Measurements from ENCODE around the gene PPP1R1B. TPM values are rescaled to one million over a fixed set of nuclear protein-coding genes. Genes with fewer than 3 reads are reported as not detected.

PPP1R1B gene
- total and polyA plus RNA-seq, 9 of the 15 experiments (the other 6 are each of a cell fraction or from before 2014, with no cell fraction given), result 0.07 to 0.18 (median 0.10) TPM; not detected in 4

DNA sequence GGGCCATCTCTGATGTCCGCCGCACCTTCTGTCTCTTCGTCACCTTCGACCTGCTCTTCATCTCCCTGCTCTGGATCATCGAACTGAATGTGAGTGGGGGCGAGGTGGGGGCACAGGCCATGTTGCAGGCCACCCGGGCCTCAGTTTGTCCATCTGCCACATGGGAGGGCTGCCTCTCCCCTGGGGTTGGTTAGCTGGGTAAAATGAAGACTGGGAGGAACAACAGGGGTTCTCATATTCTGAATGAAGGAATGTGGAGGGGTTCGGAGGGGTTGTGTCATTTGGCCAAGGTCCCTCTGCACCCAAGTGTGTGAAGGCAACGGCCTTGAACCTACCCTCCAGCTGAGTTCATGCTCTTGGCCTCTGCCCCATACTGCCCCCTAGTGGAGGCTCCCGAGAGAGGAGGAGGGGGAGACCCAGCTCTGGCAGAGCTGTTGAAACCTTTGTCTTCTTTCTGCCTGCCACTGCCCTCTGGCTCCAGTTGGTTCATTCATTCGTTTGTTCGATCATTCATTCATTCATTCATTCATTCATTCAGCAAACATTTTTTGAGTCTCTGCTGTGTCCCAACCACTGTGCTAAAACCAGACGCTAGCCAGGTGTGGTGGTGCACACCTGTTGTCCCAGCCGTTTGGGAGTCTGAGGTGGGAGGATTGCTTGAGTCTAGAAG is 27.0 kb downstream of the PPP1R1B start (continued):
- TF ChIP-seq, protein P1, sequence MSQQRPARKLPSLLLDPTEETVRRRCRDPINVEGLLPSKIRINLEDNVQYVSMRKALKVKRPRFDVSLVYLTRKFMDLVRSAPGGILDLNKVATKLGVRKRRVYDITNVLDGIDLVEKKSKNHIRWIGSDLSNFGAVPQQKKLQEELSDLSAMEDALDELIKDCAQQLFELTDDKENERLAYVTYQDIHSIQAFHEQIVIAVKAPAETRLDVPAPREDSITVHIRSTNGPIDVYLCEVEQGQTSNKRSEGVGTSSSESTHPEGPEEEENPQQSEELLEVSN (IDR thresholded peaks at IDR 0.05; ENCODE audit: borderline replicate concordance in 1 of 2, extremely low read depth in 1 of 2, insufficient read depth in 1 of 2, insufficient read length in 1 of 2, low read depth in 1 of 2, low read length in 1 of 2, poor library complexity in 1 of 2, severe bottlenecking in 1 of 2), result no peak
- TF ChIP-seq, protein P2, sequence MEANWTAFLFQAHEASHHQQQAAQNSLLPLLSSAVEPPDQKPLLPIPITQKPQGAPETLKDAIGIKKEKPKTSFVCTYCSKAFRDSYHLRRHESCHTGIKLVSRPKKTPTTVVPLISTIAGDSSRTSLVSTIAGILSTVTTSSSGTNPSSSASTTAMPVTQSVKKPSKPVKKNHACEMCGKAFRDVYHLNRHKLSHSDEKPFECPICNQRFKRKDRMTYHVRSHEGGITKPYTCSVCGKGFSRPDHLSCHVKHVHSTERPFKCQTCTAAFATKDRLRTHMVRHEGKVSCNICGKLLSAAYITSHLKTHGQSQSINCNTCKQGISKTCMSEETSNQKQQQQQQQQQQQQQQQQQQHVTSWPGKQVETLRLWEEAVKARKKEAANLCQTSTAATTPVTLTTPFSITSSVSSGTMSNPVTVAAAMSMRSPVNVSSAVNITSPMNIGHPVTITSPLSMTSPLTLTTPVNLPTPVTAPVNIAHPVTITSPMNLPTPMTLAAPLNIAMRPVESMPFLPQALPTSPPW (CRISPR knock-in tag; IDR thresholded peaks at IDR 0.05), result peak; percentile 66
- TF ChIP-seq RUNX1 (IDR thresholded peaks at IDR 0.05; ENCODE audit: low read depth) (no peak), MYC (IDR thresholded peaks at IDR 0.05; ENCODE audit: low read depth, low read length) (no peak), MYC (CRISPR knock-in tag; IDR thresholded peaks at IDR 0.05; ENCODE audit: borderline replicate concordance, low read depth) (no peak), ZBTB8A (IDR thresholded peaks at IDR 0.05; ENCODE audit: partially characterized antibody) (no peak), CBFA2T2 (conservative IDR thresholded peaks at IDR 0.05) (no peak), MCM3 (IDR thresholded peaks at IDR 0.05) (no peak), SRSF7 (optimal IDR thresholded peaks at IDR 0.05; ENCODE audit: low read depth, low read length) (no peak), SNRNP70 (optimal IDR thresholded peaks at IDR 0.05; ENCODE audit: low read depth, low read length) (no peak), ASH1L (IDR thresholded peaks at IDR 0.05; ENCODE audit: borderline replicate concordance, low read depth, partially characterized antibody) (no peak), NCOR1 (IDR thresholded peaks at IDR 0.05) (no peak), PYGO2 (tag; IDR thresholded peaks at IDR 0.05) (no peak)
- TF ChIP-seq, protein P3, sequence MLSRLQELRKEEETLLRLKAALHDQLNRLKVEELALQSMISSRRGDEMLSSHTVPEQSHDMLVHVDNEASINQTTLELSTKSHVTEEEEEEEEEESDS (CRISPR knock-in tag; IDR thresholded peaks at IDR 0.05), result no peak
- TF ChIP-seq, protein P4, sequence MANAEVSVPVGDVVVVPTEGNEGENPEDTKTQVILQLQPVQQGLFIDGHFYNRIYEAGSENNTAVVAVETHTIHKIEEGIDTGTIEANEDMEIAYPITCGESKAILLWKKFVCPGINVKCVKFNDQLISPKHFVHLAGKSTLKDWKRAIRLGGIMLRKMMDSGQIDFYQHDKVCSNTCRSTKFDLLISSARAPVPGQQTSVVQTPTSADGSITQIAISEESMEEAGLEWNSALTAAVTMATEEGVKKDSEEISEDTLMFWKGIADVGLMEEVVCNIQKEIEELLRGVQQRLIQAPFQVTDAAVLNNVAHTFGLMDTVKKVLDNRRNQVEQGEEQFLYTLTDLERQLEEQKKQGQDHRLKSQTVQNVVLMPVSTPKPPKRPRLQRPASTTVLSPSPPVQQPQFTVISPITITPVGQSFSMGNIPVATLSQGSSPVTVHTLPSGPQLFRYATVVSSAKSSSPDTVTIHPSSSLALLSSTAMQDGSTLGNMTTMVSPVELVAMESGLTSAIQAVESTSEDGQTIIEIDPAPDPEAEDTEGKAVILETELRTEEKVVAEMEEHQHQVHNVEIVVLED (CRISPR knock-in tag; IDR thresholded peaks at IDR 0.05), result no peak
- TF ChIP-seq, protein P5, sequence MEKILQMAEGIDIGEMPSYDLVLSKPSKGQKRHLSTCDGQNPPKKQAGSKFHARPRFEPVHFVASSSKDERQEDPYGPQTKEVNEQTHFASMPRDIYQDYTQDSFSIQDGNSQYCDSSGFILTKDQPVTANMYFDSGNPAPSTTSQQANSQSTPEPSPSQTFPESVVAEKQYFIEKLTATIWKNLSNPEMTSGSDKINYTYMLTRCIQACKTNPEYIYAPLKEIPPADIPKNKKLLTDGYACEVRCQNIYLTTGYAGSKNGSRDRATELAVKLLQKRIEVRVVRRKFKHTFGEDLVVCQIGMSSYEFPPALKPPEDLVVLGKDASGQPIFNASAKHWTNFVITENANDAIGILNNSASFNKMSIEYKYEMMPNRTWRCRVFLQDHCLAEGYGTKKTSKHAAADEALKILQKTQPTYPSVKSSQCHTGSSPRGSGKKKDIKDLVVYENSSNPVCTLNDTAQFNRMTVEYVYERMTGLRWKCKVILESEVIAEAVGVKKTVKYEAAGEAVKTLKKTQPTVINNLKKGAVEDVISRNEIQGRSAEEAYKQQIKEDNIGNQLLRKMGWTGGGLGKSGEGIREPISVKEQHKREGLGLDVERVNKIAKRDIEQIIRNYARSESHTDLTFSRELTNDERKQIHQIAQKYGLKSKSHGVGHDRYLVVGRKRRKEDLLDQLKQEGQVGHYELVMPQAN (IDR thresholded peaks at IDR 0.05; ENCODE audit: borderline replicate concordance), result no peak
- TF ChIP-seq, protein P6, sequence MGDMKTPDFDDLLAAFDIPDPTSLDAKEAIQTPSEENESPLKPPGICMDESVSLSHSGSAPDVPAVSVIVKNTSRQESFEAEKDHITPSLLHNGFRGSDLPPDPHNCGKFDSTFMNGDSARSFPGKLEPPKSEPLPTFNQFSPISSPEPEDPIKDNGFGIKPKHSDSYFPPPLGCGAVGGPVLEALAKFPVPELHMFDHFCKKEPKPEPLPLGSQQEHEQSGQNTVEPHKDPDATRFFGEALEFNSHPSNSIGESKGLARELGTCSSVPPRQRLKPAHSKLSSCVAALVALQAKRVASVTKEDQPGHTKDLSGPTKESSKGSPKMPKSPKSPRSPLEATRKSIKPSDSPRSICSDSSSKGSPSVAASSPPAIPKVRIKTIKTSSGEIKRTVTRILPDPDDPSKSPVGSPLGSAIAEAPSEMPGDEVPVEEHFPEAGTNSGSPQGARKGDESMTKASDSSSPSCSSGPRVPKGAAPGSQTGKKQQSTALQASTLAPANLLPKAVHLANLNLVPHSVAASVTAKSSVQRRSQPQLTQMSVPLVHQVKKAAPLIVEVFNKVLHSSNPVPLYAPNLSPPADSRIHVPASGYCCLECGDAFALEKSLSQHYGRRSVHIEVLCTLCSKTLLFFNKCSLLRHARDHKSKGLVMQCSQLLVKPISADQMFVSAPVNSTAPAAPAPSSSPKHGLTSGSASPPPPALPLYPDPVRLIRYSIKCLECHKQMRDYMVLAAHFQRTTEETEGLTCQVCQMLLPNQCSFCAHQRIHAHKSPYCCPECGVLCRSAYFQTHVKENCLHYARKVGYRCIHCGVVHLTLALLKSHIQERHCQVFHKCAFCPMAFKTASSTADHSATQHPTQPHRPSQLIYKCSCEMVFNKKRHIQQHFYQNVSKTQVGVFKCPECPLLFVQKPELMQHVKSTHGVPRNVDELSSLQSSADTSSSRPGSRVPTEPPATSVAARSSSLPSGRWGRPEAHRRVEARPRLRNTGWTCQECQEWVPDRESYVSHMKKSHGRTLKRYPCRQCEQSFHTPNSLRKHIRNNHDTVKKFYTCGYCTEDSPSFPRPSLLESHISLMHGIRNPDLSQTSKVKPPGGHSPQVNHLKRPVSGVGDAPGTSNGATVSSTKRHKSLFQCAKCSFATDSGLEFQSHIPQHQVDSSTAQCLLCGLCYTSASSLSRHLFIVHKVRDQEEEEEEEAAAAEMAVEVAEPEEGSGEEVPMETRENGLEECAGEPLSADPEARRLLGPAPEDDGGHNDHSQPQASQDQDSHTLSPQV (IDR thresholded peaks at IDR 0.05), result peak; percentile 44; the same call in 1 of the 2 replicates
